Activated T-helper 2 cell treated with anti-CD3 and anti-CD28 coated beads, Interferon-gamma antibody, Interleukin-2, Interleukin-4, amounts not matched to agents 10 μg/mL and 5 μg/mL and 100 μg/mL, durations not matched to agents 14 hours and 24 hours and 36 hours (primary cell): ENCODE data around the gene CYB561D2. TPM values are rescaled to one million over a fixed set of nuclear protein-coding genes. Genes with fewer than 3 reads are reported as not detected.
A peak's percentile ranks its signal among the peaks of the same experiment; 100 is the strongest.

Experiments used
- DNase-seq: peaks from one replicate; pipeline ENCODE4 v3.0.0; 2021; ENCODE audit warnings: low spot score
- H3K27ac Mint-ChIP-seq: one replicate; pipeline ENCODE4 v1.8.0; 2021; ENCODE audit warnings: mixed read lengths
- H3K27me3 Mint-ChIP-seq: one replicate; pipeline ENCODE4 v1.8.0; 2021; ENCODE audit warnings: low read depth, mixed read lengths
- H3K36me3 Mint-ChIP-seq: one replicate; pipeline ENCODE4 v1.8.0; 2021; ENCODE audit warnings: low read depth, mixed read lengths
- H3K4me1 Mint-ChIP-seq: one replicate; pipeline ENCODE4 v1.8.0; 2021; ENCODE audit warnings: low read depth, mixed read lengths
- H3K4me3 Mint-ChIP-seq: one replicate; pipeline ENCODE4 v1.8.0; 2021; ENCODE audit warnings: low read depth, mild to moderate bottlenecking, moderate library complexity, mixed read lengths
- H3K9me3 Mint-ChIP-seq: one replicate; pipeline ENCODE4 v1.8.0; 2021; ENCODE audit warnings: mixed read lengths
- intact Hi-C: fragments of 100-400 bp; cut with micrococcal nuclease; formaldehyde crosslinking; loops from one replicate; pipeline ENCODE4 v1.15.1; 2023
- total RNA-seq: library from RNA; stranded (reverse); gene quantifications from 2 replicates; pipeline ENCODE4 v1.2.3, GENCODE V29; 2022

The CYB561D2 gene
- total RNA-seq, 1 donor from 2014 or later, result 22.9 TPM

DNA sequence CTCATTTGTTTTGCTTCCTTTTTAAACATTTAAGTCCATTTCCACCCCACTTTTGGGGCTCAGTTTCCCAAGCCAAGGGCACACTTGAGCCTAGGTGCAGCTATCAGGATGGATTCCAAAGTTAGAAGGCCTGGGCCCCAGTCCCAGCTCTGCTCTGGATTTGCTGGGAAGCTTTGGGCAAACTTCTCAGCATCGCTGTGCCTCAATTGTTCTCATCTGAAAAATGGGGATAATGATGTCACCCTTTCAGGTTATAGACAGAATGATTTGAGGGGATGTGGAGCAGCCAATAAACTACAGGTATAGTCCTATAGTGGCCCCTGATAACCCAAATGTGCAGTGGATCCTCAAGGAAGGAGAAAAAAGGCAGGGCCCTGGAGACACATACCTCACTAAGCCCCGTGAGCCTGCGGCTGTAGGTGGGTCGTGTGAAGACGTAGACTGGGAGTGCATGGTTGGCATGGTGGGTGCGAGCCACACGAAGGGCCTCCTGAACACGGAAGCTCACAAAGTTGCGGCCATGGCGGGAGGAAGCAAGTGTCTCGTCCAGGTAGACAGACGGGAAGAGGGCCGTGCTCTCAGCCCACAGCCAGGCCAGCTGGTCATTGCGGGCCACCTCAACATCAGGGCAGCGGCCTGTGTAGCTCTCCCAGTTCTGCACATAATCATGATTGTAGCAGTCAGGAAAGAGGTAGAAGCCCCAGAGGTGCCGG is 31.3 kb upstream of the CYB561D2 start:
- DNase-seq, result no peak
- Mint-ChIP-seq H3K36me3 (peaks cover 19% of the 10 kb centered on the region), H3K27ac (no peak overlapping the region), H3K4me3 (peak overlapping the region; percentile 37), H3K4me1 (peaks cover 13% of the 10 kb centered on the region), H3K27me3 (no peaks in the 10 kb centered on the region), H3K9me3 (no peaks in the 10 kb centered on the region)
- intact Hi-C loops, result no loop called here

DNA sequence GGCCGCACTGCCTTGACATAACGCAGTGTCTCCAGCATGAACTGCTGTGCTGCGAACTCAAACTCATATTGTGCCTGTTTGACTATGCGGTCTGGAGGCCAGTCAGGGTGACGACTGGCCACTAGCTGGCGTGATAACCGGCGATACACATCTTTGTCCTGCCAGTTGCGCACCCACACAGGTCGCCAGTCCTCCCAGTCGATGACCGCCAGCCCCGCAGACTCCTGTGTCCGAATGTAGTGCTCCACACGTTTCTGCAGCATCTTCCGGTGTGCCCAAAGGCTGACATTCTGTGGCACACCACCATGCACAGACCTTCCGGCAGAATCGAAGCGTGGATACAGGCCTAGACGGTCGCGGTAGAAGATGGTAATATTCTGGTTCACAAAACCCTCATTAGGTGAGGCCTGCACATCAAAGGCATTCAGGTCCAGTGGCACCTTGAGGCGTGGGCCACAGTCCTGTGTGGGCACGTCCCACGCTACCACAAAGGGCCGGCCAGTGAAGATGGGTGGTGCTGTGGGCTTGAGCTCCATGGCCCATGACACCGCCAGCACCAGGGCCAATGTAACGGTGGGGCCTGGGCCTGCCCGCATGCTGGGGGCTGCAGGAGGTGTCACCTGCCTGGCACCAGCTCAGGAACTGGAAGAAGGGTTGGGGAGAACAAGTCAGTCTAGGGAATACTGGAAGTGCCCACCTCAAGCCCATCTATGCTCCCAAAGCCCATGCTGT is 30.6 kb upstream of the CYB561D2 start:
- H3K4me1 Mint-ChIP-seq, result peaks cover 13% of the 10 kb centered on the region

DNA sequence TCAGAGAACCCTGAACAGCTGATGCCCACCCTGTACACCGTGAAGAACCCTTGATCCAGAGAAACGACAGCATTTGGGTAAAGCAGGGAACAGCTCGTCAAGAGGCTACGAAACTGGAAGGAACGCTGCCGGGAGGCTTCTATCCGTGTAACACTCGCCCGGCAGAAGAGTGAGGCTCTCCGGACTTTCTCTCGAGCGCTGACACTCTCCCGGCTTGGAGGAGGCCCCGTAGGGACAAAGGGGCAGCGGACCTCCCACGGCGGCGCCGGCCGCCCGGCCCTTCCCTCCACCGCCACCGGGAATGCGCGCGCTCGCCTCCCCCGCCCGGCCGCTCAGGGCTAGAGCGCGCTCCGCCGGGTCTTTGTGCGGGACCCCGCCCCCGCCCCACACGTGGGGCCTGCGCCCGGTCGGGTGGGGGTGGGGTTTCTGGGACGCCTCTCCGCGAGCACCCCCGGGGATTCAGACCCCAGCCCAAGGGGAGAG is 29.8 kb upstream of the CYB561D2 start:
- Mint-ChIP-seq H3K27me3 (no peaks in the 10 kb centered on the region), H3K4me3 (peak overlapping the region; percentile 89), H3K4me1 (peaks cover 13% of the 10 kb centered on the region), H3K36me3 (peaks cover 30% of the 10 kb centered on the region), H3K27ac (no peak overlapping the region), H3K9me3 (no peaks in the 10 kb centered on the region)
- DNase-seq, result no peak
- intact Hi-C loops, result loop anchor here (1.0 to 5.0 kb wide), 2 partner anchors 22 to 84 kb away; partner anchors contain the start of genes GNAI2, HYAL3 and NAA80

More for the DNA sequence above, 30.6 kb upstream of the CYB561D2 start:
- DNase-seq, result no peak
- peaks cover 25% of the 10 kb centered on the region for H3K36me3 Mint-ChIP-seq
- no peak overlapping the region for H3K27ac Mint-ChIP-seq
- no peaks in the 10 kb centered on the region for H3K27me3 Mint-ChIP-seq
- H3K9me3 Mint-ChIP-seq, result no peaks in the 10 kb centered on the region
- H3K4me3 Mint-ChIP-seq, result peak overlapping the region; percentile 89
- intact Hi-C loops, result loop anchor here (5.0 kb wide), 1 partner anchor 83 kb away; the partner anchor contains the start of gene GNAI2

DNA sequence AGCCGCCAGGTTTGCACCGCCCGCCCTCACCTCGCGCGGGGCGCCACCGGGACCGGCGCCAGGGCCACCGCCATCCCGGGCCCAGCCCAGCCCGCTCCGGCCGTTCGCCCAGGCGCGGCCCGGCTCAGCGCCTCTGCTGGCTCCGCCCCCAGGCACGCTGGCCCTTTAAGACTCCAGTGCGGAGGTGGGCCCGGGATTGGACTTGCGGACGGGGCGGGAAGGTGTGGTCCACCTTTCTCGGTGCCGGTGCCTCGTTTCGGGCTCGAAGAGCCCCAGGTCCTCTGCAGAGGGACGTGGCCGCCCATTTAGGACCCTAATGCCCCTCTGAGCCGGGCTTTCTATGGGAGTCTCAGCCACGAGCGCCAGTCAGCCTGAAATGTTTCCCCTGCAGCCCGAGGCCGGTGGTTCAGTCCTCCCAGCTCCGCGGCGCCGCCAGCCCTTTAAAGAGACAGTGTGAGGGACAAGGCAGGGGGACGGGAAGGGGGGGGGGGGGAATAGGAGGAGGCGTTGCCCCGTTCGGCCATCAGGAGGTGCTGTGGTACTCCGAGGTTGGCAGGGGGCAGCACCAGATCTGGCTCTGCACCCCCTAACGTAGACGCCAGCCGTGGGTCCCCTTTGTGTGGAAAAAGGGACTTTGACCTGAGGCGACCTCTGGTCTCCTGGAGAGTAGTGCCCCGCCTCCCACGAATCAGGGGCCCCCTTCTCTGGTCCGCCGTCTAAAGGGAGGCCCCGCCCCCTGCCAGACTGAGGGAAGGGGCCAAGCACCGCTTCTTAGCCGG is 29.1 kb upstream of the CYB561D2 start:
- Mint-ChIP-seq H3K4me1 (peaks cover 11% of the 10 kb centered on the region), H3K9me3 (no peaks in the 10 kb centered on the region), H3K27me3 (no peaks in the 10 kb centered on the region), H3K36me3 (peaks cover 26% of the 10 kb centered on the region), H3K4me3 (peak overlapping the region; percentile 74), H3K27ac (peak overlapping the region; percentile 92)
- intact Hi-C loops, result loop anchor here (1.0 to 5.0 kb wide), 2 partner anchors 22 to 84 kb away; partner anchors contain the start of genes GNAI2, HYAL3 and NAA80
- DNase-seq, result peak; percentile 84

DNA sequence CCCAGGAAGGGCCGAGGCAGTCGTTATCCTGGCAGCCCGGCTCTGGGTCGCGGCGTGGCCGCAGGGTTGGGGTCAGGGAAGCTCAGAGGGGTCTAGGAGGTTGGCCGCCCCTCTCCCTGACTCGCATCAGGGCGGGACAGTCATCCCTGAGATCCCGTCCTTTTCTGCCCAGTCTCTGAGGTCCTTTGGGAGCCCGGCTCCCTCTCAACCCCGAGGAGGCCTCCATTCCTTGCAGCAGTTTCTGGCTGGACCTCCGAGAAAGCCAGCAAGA is 28.6 kb upstream of the CYB561D2 start:
- no peaks in the 10 kb centered on the region for H3K27me3 Mint-ChIP-seq
- intact Hi-C loops, result loop anchor here (5.0 kb wide), 1 partner anchor 85 kb away; the partner anchor contains the start of gene GNAI2
- no peak for DNase-seq
- H3K4me1 Mint-ChIP-seq, result peaks cover 10% of the 10 kb centered on the region
- H3K9me3 Mint-ChIP-seq, result no peaks in the 10 kb centered on the region
- peak overlapping the region; percentile 74 for H3K4me3 Mint-ChIP-seq
- peaks cover 23% of the 10 kb centered on the region for H3K36me3 Mint-ChIP-seq
- H3K27ac Mint-ChIP-seq, result no peak overlapping the region

DNA sequence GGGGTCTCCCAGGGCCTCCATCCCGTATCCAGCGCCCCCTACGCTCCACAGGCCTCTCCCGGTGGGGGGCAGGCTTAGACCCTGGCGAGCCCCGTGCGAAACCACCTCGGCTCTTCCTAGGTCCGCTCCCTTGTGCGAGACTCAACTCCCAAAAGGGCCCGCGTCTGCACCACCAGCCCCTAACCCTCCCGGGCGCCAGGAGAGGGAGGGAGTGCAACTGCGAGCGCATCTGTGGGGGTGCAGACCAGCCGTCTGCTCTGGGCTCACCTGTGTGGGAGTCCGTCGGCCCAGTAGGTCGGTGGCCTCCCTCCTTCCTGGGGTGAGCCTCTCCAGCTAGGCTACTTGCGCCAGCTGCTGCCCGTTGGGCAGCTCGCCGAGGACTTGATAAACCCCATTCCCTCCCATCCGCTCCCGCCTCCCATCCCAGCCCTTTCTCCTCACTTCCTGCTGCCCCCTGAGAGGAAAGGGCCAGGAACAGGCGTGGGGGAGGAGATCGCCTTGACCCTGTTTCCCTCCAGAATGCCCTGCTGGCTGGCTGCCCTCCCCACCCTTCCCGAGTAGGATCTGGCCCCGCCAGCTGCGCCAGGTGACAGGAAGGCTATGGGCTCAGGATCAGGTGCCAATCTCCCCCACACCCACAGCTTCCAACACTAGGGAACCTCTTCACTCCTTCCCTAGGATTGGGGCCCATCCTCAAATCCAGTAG is 28.1 kb upstream of the CYB561D2 start, which contains the start of gene HYAL2:
Gene HYAL2 (minus strand): TSS at position 360 of the 706 bp plus-strand sequence. CDS start 2,256 bp downstream, outside the sequence.
- peaks cover 11% of the 10 kb centered on the region for H3K4me1 Mint-ChIP-seq
- no peaks in the 10 kb centered on the region for H3K27me3 Mint-ChIP-seq
- peak within 1 kb of the TSS; percentile 74 for H3K4me3 Mint-ChIP-seq
- H3K36me3 Mint-ChIP-seq, result peaks cover 23% of the 10 kb centered on the region
- no peaks in the 10 kb centered on the region for H3K9me3 Mint-ChIP-seq
- intact Hi-C loops, result loop anchor here (5.0 kb wide), 1 partner anchor 85 kb away; the partner anchor contains the start of gene GNAI2
- DNase-seq, result no peak
- peak within 1 kb of the TSS; percentile 92 for H3K27ac Mint-ChIP-seq

DNA sequence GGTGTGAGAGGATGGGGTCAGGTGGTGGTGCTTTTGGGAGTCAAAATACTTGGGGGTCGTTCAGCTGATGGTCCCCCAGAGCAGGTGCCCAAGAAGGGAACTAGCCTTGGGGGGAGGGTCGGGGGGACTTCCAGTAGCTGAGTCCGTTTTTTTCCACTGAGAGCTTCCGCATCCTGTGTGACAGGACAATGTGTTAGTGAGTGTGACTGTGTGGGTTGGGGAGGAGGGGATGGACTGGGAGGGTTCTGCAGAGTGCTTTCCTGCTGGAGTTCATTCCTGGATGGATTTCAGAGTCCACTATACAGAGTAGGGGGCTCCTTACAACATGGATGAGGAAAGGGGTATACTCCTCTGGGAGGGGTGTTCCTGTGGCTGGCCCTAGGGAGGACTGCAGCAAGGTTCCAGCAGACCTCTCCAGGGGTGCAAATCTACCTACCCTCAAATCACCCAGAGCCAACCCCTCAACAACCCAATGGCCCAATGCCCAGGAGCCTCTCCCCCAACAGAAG is 27.5 kb upstream of the CYB561D2 start:
- Mint-ChIP-seq H3K36me3 (peaks cover 25% of the 10 kb centered on the region), H3K4me1 (peaks cover 11% of the 10 kb centered on the region), H3K27me3 (no peaks in the 10 kb centered on the region), H3K4me3 (peak overlapping the region; percentile 8), H3K9me3 (no peaks in the 10 kb centered on the region), H3K27ac (no peak overlapping the region)
- no peak for DNase-seq
- intact Hi-C loops, result loop anchor here (5.0 kb wide), 1 partner anchor 86 kb away; the partner anchor contains the start of gene GNAI2

DNA sequence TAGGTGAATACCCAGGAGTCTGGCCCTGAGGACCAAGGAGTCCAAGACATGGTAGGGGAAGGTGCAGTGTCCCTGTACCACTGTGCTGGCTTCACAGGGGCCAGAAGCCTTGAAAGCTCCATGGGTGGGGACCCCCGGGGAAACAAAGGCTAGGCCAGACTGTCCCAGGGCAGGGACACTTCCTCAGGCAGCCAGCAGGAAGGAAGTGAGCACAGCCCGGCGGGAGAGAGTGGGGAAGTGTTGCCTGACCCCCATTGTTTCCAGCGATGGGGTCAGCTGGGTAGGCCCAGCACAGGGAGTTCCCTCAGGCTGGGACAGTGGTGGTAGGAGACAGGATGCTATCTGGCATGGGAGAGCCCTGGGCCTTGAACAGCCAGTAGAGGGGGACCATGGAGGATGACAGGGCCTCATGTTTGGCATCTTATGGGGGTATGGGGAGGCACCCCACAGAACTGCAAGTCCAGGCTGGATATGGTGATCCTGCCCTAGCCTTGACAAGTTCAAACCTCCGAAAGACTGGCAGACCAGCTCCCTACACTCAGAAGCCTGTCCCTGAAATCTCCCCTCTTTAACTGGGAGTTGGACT is 27.0 kb upstream of the CYB561D2 start:
- no peak for DNase-seq
- peaks cover 16% of the 10 kb centered on the region for H3K4me1 Mint-ChIP-seq
- peaks cover 27% of the 10 kb centered on the region for H3K36me3 Mint-ChIP-seq
- no peaks in the 10 kb centered on the region for H3K27me3 Mint-ChIP-seq
- no peaks in the 10 kb centered on the region for H3K9me3 Mint-ChIP-seq
- intact Hi-C loops, result loop anchor here (1.0 to 5.0 kb wide), 2 partner anchors 49 to 86 kb away; partner anchors contain the start of gene GNAI2
- H3K4me3 Mint-ChIP-seq, result no peak overlapping the region
- H3K27ac Mint-ChIP-seq, result no peak overlapping the region

DNA sequence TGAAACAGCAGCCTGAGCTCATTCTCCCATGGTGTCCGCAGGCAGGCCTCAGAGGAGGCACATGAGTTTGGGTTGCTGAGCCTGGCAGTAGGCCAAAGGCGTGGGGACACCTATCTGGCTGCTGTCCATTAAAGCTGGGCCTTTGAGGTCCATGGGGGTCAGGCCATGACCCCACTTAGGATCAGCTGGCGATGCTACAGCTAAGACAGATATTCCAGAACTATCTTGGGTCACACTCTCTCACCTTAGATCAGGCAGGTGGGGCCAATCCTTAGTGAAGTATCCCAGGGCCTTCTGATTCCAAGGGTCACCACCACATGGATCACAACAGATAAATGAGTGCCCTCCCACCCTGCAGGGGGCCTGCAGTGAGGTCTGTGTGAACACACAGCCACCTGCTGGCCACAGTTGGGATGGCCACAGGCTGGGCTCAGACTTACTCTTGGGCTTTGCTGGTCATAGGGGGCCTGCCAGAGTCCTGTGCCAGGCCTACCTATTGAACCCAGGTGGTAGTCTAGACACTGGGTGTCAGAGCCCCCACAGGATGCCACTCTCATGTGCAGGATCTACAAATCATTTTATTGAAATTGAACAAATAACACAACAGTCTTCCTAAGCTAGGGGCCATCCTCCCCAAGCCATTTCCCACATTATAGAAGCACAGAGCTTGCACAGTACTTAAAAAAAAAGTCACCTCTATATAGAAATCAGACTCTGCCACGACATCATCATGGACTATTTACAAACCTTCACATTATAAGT is 26.1 kb upstream of the CYB561D2 start:
- no peaks in the 10 kb centered on the region for H3K27me3 Mint-ChIP-seq
- no peaks in the 10 kb centered on the region for H3K9me3 Mint-ChIP-seq
- intact Hi-C loops, result loop anchor here (1.0 to 5.0 kb wide), 2 partner anchors 50 to 87 kb away; partner anchors contain the start of gene GNAI2
- DNase-seq, result no peak
- H3K27ac Mint-ChIP-seq, result no peak overlapping the region
- H3K36me3 Mint-ChIP-seq, result peaks cover 24% of the 10 kb centered on the region
- peak overlapping the region; percentile 21 for H3K4me3 Mint-ChIP-seq
- peaks cover 16% of the 10 kb centered on the region for H3K4me1 Mint-ChIP-seq

DNA sequence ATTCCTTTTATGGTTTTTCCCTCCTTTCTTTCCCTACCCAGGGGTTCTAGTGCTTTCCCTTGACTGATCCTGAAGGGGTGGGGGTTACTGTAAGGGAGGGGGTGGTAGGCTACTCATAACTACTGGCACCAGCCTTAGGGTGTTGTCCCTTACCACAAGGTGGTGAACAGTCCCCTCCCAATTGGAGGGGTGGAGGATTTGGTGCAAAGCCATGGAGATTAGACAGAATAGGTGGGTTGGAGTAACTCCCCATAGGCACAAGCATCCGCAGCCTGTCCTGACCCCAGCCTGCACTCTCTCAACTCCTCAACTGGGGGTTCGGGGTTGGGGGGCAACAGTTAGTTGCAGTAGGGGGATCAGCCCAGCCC is 25.6 kb upstream of the CYB561D2 start:
- Mint-ChIP-seq H3K4me1 (peaks cover 16% of the 10 kb centered on the region), H3K4me3 (peak overlapping the region; percentile 30), H3K9me3 (no peaks in the 10 kb centered on the region), H3K27me3 (no peaks in the 10 kb centered on the region), H3K27ac (no peak overlapping the region), H3K36me3 (peaks cover 29% of the 10 kb centered on the region)
- DNase-seq, result no peak
- intact Hi-C loops, result no loop called here
